K562 (cell line): ENCODE results near the gene VAT1L.
"Not testable (repeated sequence)": the region's sequence is repeated elsewhere in the genome, so short reads cannot be mapped to it uniquely, and the experiment has no call there.

Experiments
- CBX1 ChIP-seq: sonication (generic); IDR thresholded peaks from 2 replicates; pipeline ENCODE4 v1.6.1; 2016; ENCODE audit warnings: antibody characterized with exemption, low read depth, mild to moderate bottlenecking
- HNRNPLL ChIP-seq: fragments of 200-400 bp; formaldehyde crosslinking; IDR thresholded peaks from 2 replicates; pipeline ENCODE4 v1.6.1; 2017; ENCODE audit warnings: low read length, low read depth, mild to moderate bottlenecking; ENCODE audit not compliant: poor library complexity, severe bottlenecking
- POLR2A ChIP-seq: fragments of 450-650 bp; conservative IDR thresholded peaks from 2 replicates; pipeline ENCODE4 v1.6.1; 2016

DNA sequence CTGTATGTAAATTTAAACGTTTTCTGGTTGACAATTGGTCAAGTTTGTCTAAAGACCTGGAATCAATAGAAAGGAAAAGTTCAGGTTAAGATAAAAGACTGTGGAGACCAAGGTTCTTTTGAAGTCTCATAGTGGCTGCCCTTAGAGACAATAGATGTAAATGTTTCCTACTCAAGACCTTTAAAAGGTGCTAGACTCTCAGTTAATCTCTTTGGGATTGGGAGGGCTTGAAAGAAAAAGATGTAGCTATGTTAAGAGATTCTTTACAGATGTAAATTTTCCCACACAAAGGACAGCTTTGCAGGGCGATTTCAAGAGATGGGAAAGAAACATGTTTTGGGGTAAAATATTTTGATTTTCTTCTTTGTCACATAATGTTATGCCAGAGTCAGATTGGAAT lies 204.0 kb downstream of the VAT1L start:
- TF ChIP-seq HNRNPLL, POLR2A, CBX1: not testable (repeated sequence)
